ENCODE data around the gene TADA2B. TPM values are rescaled to one million over a fixed set of nuclear protein-coding genes. Genes with fewer than 3 reads are reported as not detected.

TADA2B gene, protein sequence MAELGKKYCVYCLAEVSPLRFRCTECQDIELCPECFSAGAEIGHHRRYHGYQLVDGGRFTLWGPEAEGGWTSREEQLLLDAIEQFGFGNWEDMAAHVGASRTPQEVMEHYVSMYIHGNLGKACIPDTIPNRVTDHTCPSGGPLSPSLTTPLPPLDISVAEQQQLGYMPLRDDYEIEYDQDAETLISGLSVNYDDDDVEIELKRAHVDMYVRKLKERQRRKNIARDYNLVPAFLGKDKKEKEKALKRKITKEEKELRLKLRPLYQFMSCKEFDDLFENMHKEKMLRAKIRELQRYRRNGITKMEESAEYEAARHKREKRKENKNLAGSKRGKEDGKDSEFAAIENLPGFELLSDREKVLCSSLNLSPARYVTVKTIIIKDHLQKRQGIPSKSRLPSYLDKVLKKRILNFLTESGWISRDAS
- 3.0 and 3.9 TPM in 2 replicates for polyA plus RNA-seq

DNA sequence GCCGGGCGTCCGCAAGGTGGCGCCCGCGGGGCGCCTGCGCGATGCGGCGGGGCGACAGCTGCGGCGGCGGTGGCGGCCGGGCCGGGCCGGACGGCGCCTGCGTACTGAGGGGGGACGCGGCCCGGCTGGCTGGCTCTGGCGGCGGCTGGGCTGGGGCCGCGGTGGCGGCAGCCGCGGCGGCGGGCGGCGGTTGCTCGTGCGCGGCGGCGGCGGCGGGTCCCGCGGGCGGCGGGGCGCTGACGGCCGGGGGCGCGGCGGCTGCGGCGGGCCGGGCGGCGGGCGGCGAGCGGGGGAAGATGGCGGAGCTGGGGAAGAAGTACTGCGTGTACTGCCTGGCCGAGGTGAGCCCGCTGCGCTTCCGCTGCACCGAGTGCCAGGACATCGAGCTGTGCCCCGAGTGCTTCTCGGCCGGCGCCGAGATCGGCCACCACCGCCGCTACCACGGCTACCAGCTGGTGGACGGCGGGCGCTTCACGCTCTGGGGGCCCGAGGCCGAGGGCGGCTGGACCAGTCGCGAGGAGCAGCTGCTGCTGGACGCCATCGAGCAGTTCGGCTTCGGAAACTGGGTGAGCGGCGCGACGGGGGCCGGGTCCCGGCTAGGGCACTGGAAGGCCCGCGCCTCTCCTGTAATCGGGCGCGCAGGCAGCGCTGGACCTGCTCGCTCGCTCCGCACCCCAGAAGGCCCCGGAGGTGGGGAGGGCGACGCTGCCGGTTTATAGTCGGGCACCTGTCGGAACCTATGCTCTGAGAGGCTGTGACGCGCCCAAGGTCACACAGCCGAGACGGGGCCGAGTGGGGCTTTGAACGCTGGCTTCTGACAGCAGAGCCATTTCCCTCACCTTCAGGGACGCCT lies at the start of gene TADA2B:
Gene TADA2B, plus strand, starts transcription at position 89 of the 853 bp plus-strand sequence. Its CDS starts 208 bp downstream, at position 297.

DNA sequence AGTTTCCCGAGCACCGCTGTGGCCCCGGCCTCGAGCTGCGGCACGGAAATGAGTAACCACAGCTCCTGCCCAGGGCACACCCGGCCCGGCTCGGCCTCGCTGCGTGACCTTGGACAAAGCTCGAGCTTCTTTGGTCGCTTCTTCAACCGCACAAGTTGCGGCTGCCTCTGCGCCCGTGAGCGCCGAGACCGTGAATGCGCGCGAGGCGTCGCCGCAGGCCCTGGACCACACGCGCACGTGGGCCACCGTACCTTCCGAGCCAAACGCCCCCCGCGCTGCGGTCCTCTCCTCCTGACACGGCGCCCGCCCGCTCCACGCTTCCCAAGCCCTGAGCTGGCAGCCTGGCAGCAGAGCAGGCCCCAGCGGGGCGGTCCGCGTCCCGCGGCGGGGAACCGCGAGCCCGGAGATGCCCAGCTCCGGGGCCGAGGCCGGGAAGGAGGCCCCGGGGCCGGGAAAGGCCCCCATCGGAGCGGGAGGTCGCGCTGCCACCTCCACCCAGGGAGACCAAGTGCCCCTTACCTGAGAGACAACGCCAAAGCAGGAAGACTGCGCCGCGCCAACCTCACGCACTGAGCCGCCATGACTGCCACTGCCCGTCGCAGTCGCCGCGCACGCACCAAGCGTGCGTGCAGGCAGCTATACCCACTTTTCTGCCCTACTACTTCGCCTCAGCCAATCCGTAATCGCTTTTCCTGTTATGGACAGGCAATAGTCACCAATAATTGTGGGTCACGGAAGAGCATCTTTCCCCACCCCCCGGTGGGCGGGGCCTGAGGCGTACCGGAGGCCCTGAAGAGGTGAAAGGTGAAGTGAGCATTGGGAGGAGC lies 24.5 kb downstream of the TADA2B start, which contains the start of gene GRPEL1:
Gene GRPEL1, minus strand, starts transcription at position 613 of the 827 bp plus-strand sequence. Its CDS starts 32 bp downstream, at position 581.

Other genes starting within 250 kb of the TADA2B start
- 7.4 and 9.5 TPM in 2 replicates for gene TBC1D14, start 133.5 kb upstream of the TADA2B start, polyA plus RNA-seq
- 61.1 and 70.1 TPM in 2 replicates for gene GRPEL1, start 24.7 kb downstream of the TADA2B start, polyA plus RNA-seq
- 5.2 and 8.3 TPM in 2 replicates for gene SORCS2, start 149.2 kb downstream of the TADA2B start, polyA plus RNA-seq

Measured in Purkinje cell (primary cell).